DMS153 treated with DMSO at 0.1 percent for 48 hours (cell line): ENCODE measurements around the gene PRKACB.
"Not testable (repeated sequence)": the region's sequence is repeated elsewhere in the genome, so short reads cannot be mapped to it uniquely, and the experiment has no call there.

ENCODE experiments used
- DNase-seq: peaks from one replicate; lab custom pipeline; 2025; ENCODE audit not compliant: unreplicated experiment; lab: John Stamatoyannopoulos, UW

The PRKACB gene

GRCh38 chr1:84214115-84214956 is 70.3 kb downstream of the PRKACB start:
- DNase-seq: no peak

GRCh38 chr1:84217239-84217638 is 73.2 kb downstream of the PRKACB start:
- no peak for DNase-seq

- no peak for DNase-seq
Observed at GRCh38 chr1:84223751-84224432, 79.8 kb downstream of the PRKACB start.

- no peak for DNase-seq
Observed at GRCh38 chr1:84224905-84225304, 80.8 kb downstream of the PRKACB start.

GRCh38 chr1:84225646-84226045 is 81.6 kb downstream of the PRKACB start:
- DNase-seq: no peak

GRCh38 chr1:84232676-84233075 is 88.6 kb downstream of the PRKACB start:
- not testable (repeated sequence) for DNase-seq

- no peak for DNase-seq
Observed at GRCh38 chr1:84236256-84236655, 92.2 kb downstream of the PRKACB start.

GRCh38 chr1:84242641-84243040 is 98.6 kb downstream of the PRKACB start:
- DNase-seq: no peak

- DNase-seq: no peak
Observed at GRCh38 chr1:84245563-84245962, 101.5 kb downstream of the PRKACB start.

GRCh38 chr1:84246213-84246612 is 102.1 kb downstream of the PRKACB start:
- no peak for DNase-seq

GRCh38 chr1:84247425-84248220 is 103.6 kb downstream of the PRKACB start:
- no peak for DNase-seq

- DNase-seq: no peak
Observed at GRCh38 chr1:84250668-84251067, 106.6 kb downstream of the PRKACB start.

- DNase-seq: no peak
Observed at GRCh38 chr1:84253036-84253435, 109.0 kb downstream of the PRKACB start.

GRCh38 chr1:84253891-84254290 is 109.8 kb downstream of the PRKACB start:
- DNase-seq: no peak

- DNase-seq: no peak
Observed at GRCh38 chr1:84254703-84255238, 110.7 kb downstream of the PRKACB start.

- DNase-seq: no peak
Observed at GRCh38 chr1:84255582-84255981, 111.5 kb downstream of the PRKACB start.

GRCh38 chr1:84257617-84258016 is 113.5 kb downstream of the PRKACB start:
- DNase-seq: no peak

- peak; percentile 54 for DNase-seq
Observed at GRCh38 chr1:84259376-84259775, 115.3 kb downstream of the PRKACB start.

GRCh38 chr1:84259989-84260388 is 115.9 kb downstream of the PRKACB start:
- no peak for DNase-seq

GRCh38 chr1:84260852-84261518 is 116.9 kb downstream of the PRKACB start:
- peak; percentile 77 for DNase-seq

- no peak for DNase-seq
Observed at GRCh38 chr1:84264961-84265360, 120.9 kb downstream of the PRKACB start.
